ENCODE results near the gene ZSCAN5C. TPM values are rescaled to one million over a fixed set of nuclear protein-coding genes. Genes with fewer than 3 reads are reported as not detected.
"Not testable (repeated sequence)": the region's sequence is repeated elsewhere in the genome, so short reads cannot be mapped to it uniquely, and the experiment has no call there.

ZSCAN5C gene
- total RNA-seq, 2 donors from 2014 or later = not detected

- DNase-seq; ATAC-seq; intact Hi-C loops (cut with DNase I, micrococcal nuclease): not testable (repeated sequence)
Measured at GRCh38 chr19:56248736-56249338, 46.8 kb downstream of the ZSCAN5C start.

- ATAC-seq (peak; percentile 96), DNase-seq (peak; percentile 68 to 85)
- intact Hi-C loops (cut with DNase I, micrococcal nuclease) = loop anchor here in 1 of 2 donors (5.0 kb wide), 2 partner anchors 79 to 99 kb away; no protein-coding TSS in a partner anchor
Measured at GRCh38 chr19:56252699-56253422, 50.8 kb downstream of the ZSCAN5C start.

- DNase-seq = no peak
- intact Hi-C loops (cut with DNase I, micrococcal nuclease) = loop anchor here in 1 of 2 donors (5.0 kb wide), 2 partner anchors 79 to 99 kb away; no protein-coding TSS in a partner anchor
- peak; percentile 70 for ATAC-seq
Measured at GRCh38 chr19:56253737-56254136, 51.7 kb downstream of the ZSCAN5C start.

- ATAC-seq (no peak), DNase-seq (no peak)
- intact Hi-C loops (cut with DNase I, micrococcal nuclease) = no loop called here
Measured at GRCh38 chr19:56258272-56258671, 56.2 kb downstream of the ZSCAN5C start.

Other genes starting within 250 kb of the ZSCAN5C start
- not detected for gene NLRP5, start 215.5 kb upstream of the ZSCAN5C start, total RNA-seq
- gene ZNF787, start 81.0 kb upstream of the ZSCAN5C start, total RNA-seq = 10 to 100 TPM; 56.6 to 59.9 TPM
- 10 to 100 TPM; 24.8 to 29.5 TPM for gene ZNF444, start 61.0 kb upstream of the ZSCAN5C start, total RNA-seq
- not detected for gene GALP, start 26.3 kb upstream of the ZSCAN5C start, total RNA-seq
- not detected for gene ZSCAN5B, start 4.5 kb upstream of the ZSCAN5C start, total RNA-seq
- not detected for gene EDDM13, start 70.5 kb downstream of the ZSCAN5C start, total RNA-seq
- 10 to 100 TPM in 1 of 2 donors, 1 to 10 TPM in 1; 9.4 to 19.6 TPM for gene ZSCAN5A, start 112.6 kb downstream of the ZSCAN5C start, total RNA-seq
- 1 to 10 TPM; 1.1 to 1.3 TPM for gene ZNF582, start 191.3 kb downstream of the ZSCAN5C start, total RNA-seq
- gene ZNF583, start 202.1 kb downstream of the ZSCAN5C start, total RNA-seq = 1 to 10 TPM; 1.5 to 2.4 TPM

Data from left colon (tissue), 2 donors.